MM.1S (cell line): ENCODE data around the gene IL1RAPL2.
"Not testable (repeated sequence)": the region's sequence is repeated elsewhere in the genome, so short reads cannot be mapped to it uniquely, and the experiment has no call there.

Experiments used
- DNase-seq: peaks from one replicate; pipeline ENCODE4 v3.0.0-alpha.2; 2015
- H2AFZ ChIP-seq: fragments of 300-600 bp; sonication (generic); 2 replicates; pipeline ENCODE4 v1.6.0; 2016; ENCODE audit warnings: antibody characterized with exemption, low read length
- H3F3A ChIP-seq: fragments of 300-600 bp; sonication (generic); 2 replicates; pipeline ENCODE4 v1.6.1; 2016; ENCODE audit warnings: mild to moderate bottlenecking, antibody characterized with exemption, low read length, moderate library complexity, mixed read lengths; ENCODE audit not compliant: insufficient read depth
- H3K27ac ChIP-seq: fragments of 300-600 bp; sonication (generic); 2 replicates; pipeline ENCODE4 v1.5.1; 2016; ENCODE audit warnings: mild to moderate bottlenecking, low read length
- H3K27me3 ChIP-seq: fragments of 300-600 bp; sonication (generic); replicated peaks from 2 replicates; pipeline ENCODE4 v1.6.0; 2016; ENCODE audit warnings: low read length; ENCODE audit not compliant: insufficient read depth
- H3K36me3 ChIP-seq: fragments of 300-600 bp; sonication (generic); replicated peaks from 2 replicates; pipeline ENCODE4 v1.6.1; 2016; ENCODE audit warnings: mild to moderate bottlenecking, low read length, mixed read lengths; ENCODE audit not compliant: insufficient read depth
- H3K4me1 ChIP-seq: fragments of 300-600 bp; sonication (generic); 2 replicates; pipeline ENCODE4 v1.6.1; 2016; ENCODE audit warnings: low read length, mixed read lengths
- H3K4me2 ChIP-seq: fragments of 300-600 bp; sonication (generic); 2 replicates; pipeline ENCODE4 v1.6.0; 2016; ENCODE audit warnings: low read depth, low read length
- H3K4me3 ChIP-seq: fragments of 300-600 bp; sonication (generic); 2 replicates; pipeline ENCODE4 v1.5.1; 2016; ENCODE audit warnings: low read length, mixed read lengths
- H3K79me2 ChIP-seq: fragments of 300-600 bp; sonication (generic); 2 replicates; pipeline ENCODE4 v1.6.1; 2016; ENCODE audit warnings: mixed run types, low read length, mixed read lengths
- H3K9ac ChIP-seq: fragments of 300-600 bp; sonication (generic); 2 replicates; pipeline ENCODE4 v1.6.1; 2016; ENCODE audit warnings: low read length, mixed read lengths
- H3K9me2 ChIP-seq: fragments of 300-600 bp; sonication (generic); replicated peaks from 2 replicates; pipeline ENCODE4 v1.6.1; 2016; ENCODE audit warnings: mild to moderate bottlenecking, low read length, mixed read lengths; ENCODE audit not compliant: insufficient read depth
- H3K9me3 ChIP-seq: fragments of 300-600 bp; sonication (generic); replicated peaks from 2 replicates; pipeline ENCODE4 v1.6.1; 2016; ENCODE audit warnings: mild to moderate bottlenecking, low read length, mixed read lengths; ENCODE audit not compliant: insufficient read depth
- H4K20me1 ChIP-seq: fragments of 300-600 bp; sonication (generic); 2 replicates; pipeline ENCODE4 v1.6.1; 2016; ENCODE audit warnings: mild to moderate bottlenecking, low read length, moderate library complexity, mixed read lengths; ENCODE audit not compliant: insufficient read depth
- CTCF ChIP-seq: fragments of 300-600 bp; sonication (generic); IDR thresholded peaks from 2 replicates; pipeline ENCODE4 v1.5.1; 2016; ENCODE audit warnings: antibody characterized with exemption, low read length, mixed read lengths
- EZH2 ChIP-seq: fragments of 300-600 bp; sonication (generic); optimal IDR thresholded peaks from 2 replicates; pipeline ENCODE3; 2017; ENCODE audit warnings: low read depth, mild to moderate bottlenecking, antibody characterized with exemption, low read length, mixed read lengths
- EZH2phosphoT487 ChIP-seq: fragments of 300-600 bp; sonication (generic); IDR thresholded peaks from 2 replicates; pipeline ENCODE4 v1.6.1; 2018; ENCODE audit warnings: antibody characterized with exemption, low read length

Gene IL1RAPL2

GRCh38 chrX:105013719-105014118 lies 447.7 kb downstream of the IL1RAPL2 start:
- H3K9ac ChIP-seq, result no peak overlapping the region
- no peaks in the 10 kb centered on the region for H3K79me2 ChIP-seq
- no peaks in the 10 kb centered on the region for H3K9me2 ChIP-seq
- DNase-seq, result no peak
- no peak overlapping the region for H3K4me2 ChIP-seq
- TF ChIP-seq EZH2phosphoT487 (no peak), CTCF (no peak), EZH2 (no peak)
- no peaks in the 10 kb centered on the region for H3K36me3 ChIP-seq
- H3K4me1 ChIP-seq, result no peaks in the 10 kb centered on the region
- H3K4me3 ChIP-seq, result no peak overlapping the region
- no peak overlapping the region for H2AFZ ChIP-seq
- no peaks in the 10 kb centered on the region for H3K27me3 ChIP-seq
- H3F3A ChIP-seq, result no peaks in the 10 kb centered on the region
- no peaks in the 10 kb centered on the region for H4K20me1 ChIP-seq
- no peak overlapping the region for H3K27ac ChIP-seq
- no peaks in the 10 kb centered on the region for H3K9me3 ChIP-seq

- H4K20me1 ChIP-seq, result no peaks in the 10 kb centered on the region
- no peak for TF ChIP-seq CTCF
- TF ChIP-seq EZH2, result no peak
- no peak for TF ChIP-seq EZH2phosphoT487
- no peak overlapping the region for H3K27ac ChIP-seq
- H3K9me3 ChIP-seq, result no peaks in the 10 kb centered on the region
- H3K36me3 ChIP-seq, result no peaks in the 10 kb centered on the region
- no peaks in the 10 kb centered on the region for H3K27me3 ChIP-seq
- no peak overlapping the region for H3K4me2 ChIP-seq
- H3F3A ChIP-seq, result no peaks in the 10 kb centered on the region
- no peak for DNase-seq
- no peak overlapping the region for H3K9ac ChIP-seq
- no peaks in the 10 kb centered on the region for H3K79me2 ChIP-seq
- no peaks in the 10 kb centered on the region for H3K4me1 ChIP-seq
- H3K4me3 ChIP-seq, result no peak overlapping the region
- H3K9me2 ChIP-seq, result no peaks in the 10 kb centered on the region
- H2AFZ ChIP-seq, result no peak overlapping the region
Measured at GRCh38 chrX:105017641-105018040, 451.6 kb downstream of the IL1RAPL2 start.

- H3K4me3 ChIP-seq, result no peak overlapping the region
- H3K9me2 ChIP-seq, result no peaks in the 10 kb centered on the region
- no peaks in the 10 kb centered on the region for H3K27me3 ChIP-seq
- no peak overlapping the region for H3K27ac ChIP-seq
- H2AFZ ChIP-seq, result no peak overlapping the region
- no peak for DNase-seq
- no peaks in the 10 kb centered on the region for H3K9me3 ChIP-seq
- no peaks in the 10 kb centered on the region for H3K79me2 ChIP-seq
- H4K20me1 ChIP-seq, result no peaks in the 10 kb centered on the region
- H3K36me3 ChIP-seq, result no peaks in the 10 kb centered on the region
- no peaks in the 10 kb centered on the region for H3F3A ChIP-seq
- no peak overlapping the region for H3K4me2 ChIP-seq
- no peak for TF ChIP-seq CTCF
- no peak for TF ChIP-seq EZH2phosphoT487
- TF ChIP-seq EZH2, result no peak
- H3K9ac ChIP-seq, result no peak overlapping the region
- H3K4me1 ChIP-seq, result no peaks in the 10 kb centered on the region
Measured at GRCh38 chrX:105018865-105019264, 452.9 kb downstream of the IL1RAPL2 start.

GRCh38 chrX:105028962-105029361 lies 463.0 kb downstream of the IL1RAPL2 start:
- not testable (repeated sequence) for H3K4me1 ChIP-seq, H3K4me2 ChIP-seq, H3K27ac ChIP-seq, H3K4me3 ChIP-seq, H3F3A ChIP-seq, H2AFZ ChIP-seq, DNase-seq, H4K20me1 ChIP-seq, H3K9ac ChIP-seq, H3K9me2 ChIP-seq, H3K36me3 ChIP-seq, H3K79me2 ChIP-seq, H3K27me3 ChIP-seq, H3K9me3 ChIP-seq
